ENCODE results near the gene AHSG.

AHSG gene

GRCh38 chr3:186618318-186618938, 5.6 kb downstream of the AHSG start:
- no peak overlapping the region for H3K4me3 ChIP-seq (ENCODE audit: low read depth, low read length)
- no peak overlapping the region for H3K27ac ChIP-seq (ENCODE audit: low read depth, low read length)
- no peaks in the 10 kb centered on the region for H3K79me2 ChIP-seq (ENCODE audit: control insufficient read depth, insufficient read depth, low read length, unreplicated experiment)
- H3K4me1 ChIP-seq (ENCODE audit: control insufficient read depth, insufficient read depth, low read length, unreplicated experiment) = peaks cover 5% of the 10 kb centered on the region
- H2AFZ ChIP-seq (ENCODE audit: low read length, unreplicated experiment) = no peak overlapping the region
- no peaks in the 10 kb centered on the region for H3K36me3 ChIP-seq (ENCODE audit: insufficient read depth, low read length)
- peaks cover 55% of the 10 kb centered on the region for H3K27me3 ChIP-seq (ENCODE audit: insufficient read depth, low read length)

DNA sequence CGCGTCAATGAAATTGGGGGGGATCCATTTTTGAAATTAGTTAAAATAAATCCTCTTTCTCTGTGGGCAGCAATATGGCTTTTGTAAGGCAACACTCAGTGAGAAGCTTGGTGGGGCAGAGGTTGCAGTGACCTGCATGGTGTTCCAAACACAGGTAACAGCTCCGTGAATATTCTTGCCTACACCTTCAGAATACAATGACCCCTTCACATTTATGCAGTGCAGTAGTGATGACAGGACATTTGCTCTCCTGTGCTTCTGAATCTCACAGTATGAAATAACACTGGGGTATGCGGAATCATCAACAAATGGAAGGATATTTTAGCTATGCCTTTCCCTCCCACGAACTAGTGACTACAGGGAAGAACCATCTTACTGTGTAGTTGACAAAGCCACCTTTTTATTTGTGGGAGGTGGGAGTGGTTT, 6.9 kb downstream of the AHSG start:
- no peaks in the 10 kb centered on the region for H3K36me3 ChIP-seq (ENCODE audit: insufficient read depth, low read length)
- H2AFZ ChIP-seq (ENCODE audit: low read length, unreplicated experiment) = no peak overlapping the region
- H3K79me2 ChIP-seq (ENCODE audit: control insufficient read depth, insufficient read depth, low read length, unreplicated experiment) = no peaks in the 10 kb centered on the region
- H3K27me3 ChIP-seq (ENCODE audit: insufficient read depth, low read length) = peaks cover 53% of the 10 kb centered on the region
- no peak overlapping the region for H3K27ac ChIP-seq (ENCODE audit: low read depth, low read length)
- H3K4me1 ChIP-seq (ENCODE audit: control insufficient read depth, insufficient read depth, low read length, unreplicated experiment) = peaks cover 5% of the 10 kb centered on the region
- no peak overlapping the region for H3K4me3 ChIP-seq (ENCODE audit: low read depth, low read length)

DNA sequence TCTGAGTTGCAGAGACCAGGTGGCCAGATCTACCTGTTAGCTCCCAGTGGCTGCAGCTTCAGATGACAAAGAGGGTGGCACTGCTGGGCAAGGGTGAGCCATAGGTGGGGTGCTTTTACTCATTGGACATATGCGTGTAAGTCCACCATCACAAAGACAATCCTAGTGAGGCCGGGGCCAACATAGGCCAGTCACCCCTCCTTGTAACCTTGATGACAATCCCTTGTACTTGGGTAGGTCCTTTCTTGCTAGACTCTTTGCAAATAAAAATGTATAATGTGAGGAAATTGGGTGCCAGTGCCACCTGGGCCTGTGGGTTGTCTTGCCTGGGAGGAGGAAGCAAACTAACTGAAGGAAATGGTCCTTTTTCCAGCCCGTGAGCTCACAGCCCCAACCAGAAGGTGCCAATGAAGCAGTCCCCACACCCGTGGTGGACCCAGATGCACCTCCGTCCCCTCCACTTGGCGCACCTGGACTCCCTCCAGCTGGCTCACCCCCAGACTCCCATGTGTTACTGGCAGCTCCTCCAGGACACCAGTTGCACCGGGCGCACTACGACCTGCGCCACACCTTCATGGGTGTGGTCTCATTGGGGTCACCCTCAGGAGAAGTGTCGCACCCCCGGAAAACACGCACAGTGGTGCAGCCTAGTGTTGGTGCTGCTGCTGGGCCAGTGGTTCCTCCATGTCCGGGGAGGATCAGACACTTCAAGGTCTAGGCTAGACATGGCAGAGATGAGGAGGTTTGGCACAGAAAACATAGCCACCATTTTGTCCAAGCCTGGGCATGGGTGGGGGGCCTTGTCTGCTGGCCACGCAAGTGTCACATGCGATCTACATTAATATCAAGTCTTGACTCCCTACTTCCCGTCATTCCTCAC, 7.6 kb downstream of the AHSG start:
- Histone ChIP-seq H3K36me3 (ENCODE audit: insufficient read depth, low read length) (no peaks in the 10 kb centered on the region), H3K79me2 (ENCODE audit: control insufficient read depth, insufficient read depth, low read length, unreplicated experiment) (no peaks in the 10 kb centered on the region), H2AFZ (ENCODE audit: low read length, unreplicated experiment) (no peak overlapping the region), H3K4me1 (ENCODE audit: control insufficient read depth, insufficient read depth, low read length, unreplicated experiment) (peaks cover 5% of the 10 kb centered on the region), H3K4me3 (ENCODE audit: low read depth, low read length) (no peak overlapping the region), H3K27me3 (ENCODE audit: insufficient read depth, low read length) (peaks cover 59% of the 10 kb centered on the region), H3K27ac (ENCODE audit: low read depth, low read length) (no peak overlapping the region)

GRCh38 chr3:186621894-186622650, 9.2 kb downstream of the AHSG start:
- Histone ChIP-seq H3K27me3 (ENCODE audit: insufficient read depth, low read length) (peaks cover 75% of the 10 kb centered on the region), H3K4me1 (ENCODE audit: control insufficient read depth, insufficient read depth, low read length, unreplicated experiment) (peaks cover 5% of the 10 kb centered on the region), H3K36me3 (ENCODE audit: insufficient read depth, low read length) (no peaks in the 10 kb centered on the region), H3K4me3 (ENCODE audit: low read depth, low read length) (no peak overlapping the region), H2AFZ (ENCODE audit: low read length, unreplicated experiment) (no peak overlapping the region), H3K79me2 (ENCODE audit: control insufficient read depth, insufficient read depth, low read length, unreplicated experiment) (no peaks in the 10 kb centered on the region), H3K27ac (ENCODE audit: low read depth, low read length) (no peak overlapping the region)

DNA sequence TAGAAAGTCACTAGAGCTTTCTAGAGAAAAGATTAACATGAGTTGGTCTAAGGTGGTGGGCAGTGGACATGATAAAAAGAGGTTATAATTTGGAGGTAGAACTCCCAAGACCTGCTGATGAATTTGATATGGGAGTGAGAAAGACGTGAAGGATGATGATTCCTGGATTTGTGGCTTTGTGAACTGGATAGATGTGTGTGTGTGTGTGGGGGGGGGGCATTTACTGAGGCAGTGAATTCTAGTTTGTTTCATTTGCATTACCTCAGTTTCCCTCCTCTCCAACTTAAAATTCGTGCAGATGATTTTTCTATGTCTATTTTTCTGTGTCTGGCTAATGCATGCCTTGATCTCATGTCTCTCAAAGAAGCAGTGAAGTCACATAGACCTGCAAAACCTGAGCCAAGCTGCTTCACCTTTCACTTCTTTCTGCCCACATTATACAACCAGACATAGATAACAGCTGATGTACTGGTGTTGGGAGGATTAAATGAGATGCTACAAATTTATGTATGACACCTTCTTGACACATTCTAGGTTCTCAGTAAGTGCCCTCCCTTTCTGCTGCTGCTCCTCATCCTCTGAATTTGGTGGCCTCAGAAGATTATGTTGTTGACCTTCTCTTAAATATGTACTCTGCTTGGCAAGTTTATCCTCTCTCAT, 9.9 kb downstream of the AHSG start:
- no peaks in the 10 kb centered on the region for H3K4me1 ChIP-seq (ENCODE audit: control insufficient read depth, insufficient read depth, low read length, unreplicated experiment)

DNA sequence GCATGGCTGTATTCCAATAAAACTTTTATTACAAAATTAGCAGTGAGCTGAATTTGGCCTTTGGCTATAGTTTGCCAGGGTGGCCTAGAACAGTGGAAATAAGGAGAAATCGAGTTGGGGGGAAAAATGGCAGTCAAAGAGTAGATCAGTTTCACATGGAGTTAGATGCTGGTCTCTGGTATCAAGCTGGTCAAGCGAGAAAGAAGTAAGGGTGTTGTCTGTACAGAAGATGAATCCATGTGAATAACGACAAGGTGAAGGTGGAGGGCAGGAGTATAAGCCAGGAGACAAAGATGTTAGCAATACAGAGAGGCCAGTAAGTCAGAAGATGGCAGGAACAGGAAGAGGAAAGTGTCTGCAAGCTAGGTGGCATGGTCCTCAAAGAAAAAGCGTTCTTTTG, 11.7 kb downstream of the AHSG start:
- H3K27me3 ChIP-seq (ENCODE audit: insufficient read depth, low read length) = peaks cover 70% of the 10 kb centered on the region
- H3K79me2 ChIP-seq (ENCODE audit: control insufficient read depth, insufficient read depth, low read length, unreplicated experiment) = no peaks in the 10 kb centered on the region
- H3K4me1 ChIP-seq (ENCODE audit: control insufficient read depth, insufficient read depth, low read length, unreplicated experiment) = no peaks in the 10 kb centered on the region
- no peak overlapping the region for H2AFZ ChIP-seq (ENCODE audit: low read length, unreplicated experiment)
- no peaks in the 10 kb centered on the region for H3K36me3 ChIP-seq (ENCODE audit: insufficient read depth, low read length)
- no peak overlapping the region for H3K4me3 ChIP-seq (ENCODE audit: low read depth, low read length)
- H3K27ac ChIP-seq (ENCODE audit: low read depth, low read length) = no peak overlapping the region

More for the DNA sequence above, 9.9 kb downstream of the AHSG start:
- H3K27ac ChIP-seq (ENCODE audit: low read depth, low read length) = no peak overlapping the region
- H3K27me3 ChIP-seq (ENCODE audit: insufficient read depth, low read length) = peaks cover 71% of the 10 kb centered on the region
- H3K36me3 ChIP-seq (ENCODE audit: insufficient read depth, low read length) = no peaks in the 10 kb centered on the region
- H3K79me2 ChIP-seq (ENCODE audit: control insufficient read depth, insufficient read depth, low read length, unreplicated experiment) = no peaks in the 10 kb centered on the region
- H3K4me3 ChIP-seq (ENCODE audit: low read depth, low read length) = no peak overlapping the region
- H2AFZ ChIP-seq (ENCODE audit: low read length, unreplicated experiment) = no peak overlapping the region

GRCh38 chr3:186625600-186626042, 12.8 kb downstream of the AHSG start:
- H3K36me3 ChIP-seq (ENCODE audit: insufficient read depth, low read length) = no peaks in the 10 kb centered on the region
- H3K4me1 ChIP-seq (ENCODE audit: control insufficient read depth, insufficient read depth, low read length, unreplicated experiment) = no peaks in the 10 kb centered on the region
- no peak overlapping the region for H3K27ac ChIP-seq (ENCODE audit: low read depth, low read length)
- no peaks in the 10 kb centered on the region for H3K79me2 ChIP-seq (ENCODE audit: control insufficient read depth, insufficient read depth, low read length, unreplicated experiment)
- H3K27me3 ChIP-seq (ENCODE audit: insufficient read depth, low read length) = peaks cover 72% of the 10 kb centered on the region
- H3K4me3 ChIP-seq (ENCODE audit: low read depth, low read length) = no peak overlapping the region
- H2AFZ ChIP-seq (ENCODE audit: low read length, unreplicated experiment) = no peak overlapping the region

GRCh38 chr3:186626254-186626847, 13.5 kb downstream of the AHSG start:
- Histone ChIP-seq H2AFZ (ENCODE audit: low read length, unreplicated experiment) (no peak overlapping the region), H3K27ac (ENCODE audit: low read depth, low read length) (no peak overlapping the region), H3K27me3 (ENCODE audit: insufficient read depth, low read length) (peaks cover 75% of the 10 kb centered on the region), H3K79me2 (ENCODE audit: control insufficient read depth, insufficient read depth, low read length, unreplicated experiment) (no peaks in the 10 kb centered on the region), H3K36me3 (ENCODE audit: insufficient read depth, low read length) (no peaks in the 10 kb centered on the region), H3K4me1 (ENCODE audit: control insufficient read depth, insufficient read depth, low read length, unreplicated experiment) (no peaks in the 10 kb centered on the region), H3K4me3 (ENCODE audit: low read depth, low read length) (no peak overlapping the region)

- no peaks in the 10 kb centered on the region for H3K36me3 ChIP-seq (ENCODE audit: insufficient read depth, low read length)
- no peak overlapping the region for H3K4me3 ChIP-seq (ENCODE audit: low read depth, low read length)
- H2AFZ ChIP-seq (ENCODE audit: low read length, unreplicated experiment) = no peak overlapping the region
- peaks cover 63% of the 10 kb centered on the region for H3K27me3 ChIP-seq (ENCODE audit: insufficient read depth, low read length)
- no peaks in the 10 kb centered on the region for H3K4me1 ChIP-seq (ENCODE audit: control insufficient read depth, insufficient read depth, low read length, unreplicated experiment)
- no peak overlapping the region for H3K27ac ChIP-seq (ENCODE audit: low read depth, low read length)
- no peaks in the 10 kb centered on the region for H3K79me2 ChIP-seq (ENCODE audit: control insufficient read depth, insufficient read depth, low read length, unreplicated experiment)
Measured at GRCh38 chr3:186627852-186628414, 15.1 kb downstream of the AHSG start.

DNA sequence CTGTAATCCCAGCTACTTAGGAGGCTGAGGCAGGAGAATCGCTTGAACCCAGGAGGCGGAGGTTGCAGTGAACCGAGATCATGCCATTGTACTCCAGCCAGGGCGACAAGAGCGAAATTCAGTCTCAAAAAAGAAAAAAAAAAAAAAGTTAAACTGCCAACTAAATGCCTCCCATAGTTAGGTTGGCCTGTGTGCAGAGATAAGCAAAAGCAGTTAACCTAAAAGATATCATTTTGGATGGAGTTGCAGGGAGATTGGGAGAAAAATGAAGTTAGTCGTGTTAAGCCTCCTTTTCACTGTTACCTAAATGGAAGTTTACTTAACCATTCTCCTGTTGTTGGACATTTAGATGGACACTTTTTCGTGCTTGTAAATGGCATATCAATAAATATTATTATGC, 15.9 kb downstream of the AHSG start:
- H3K27me3 ChIP-seq (ENCODE audit: insufficient read depth, low read length) = peaks cover 59% of the 10 kb centered on the region
- no peak overlapping the region for H3K4me3 ChIP-seq (ENCODE audit: low read depth, low read length)
- no peaks in the 10 kb centered on the region for H3K36me3 ChIP-seq (ENCODE audit: insufficient read depth, low read length)
- H2AFZ ChIP-seq (ENCODE audit: low read length, unreplicated experiment) = no peak overlapping the region
- H3K27ac ChIP-seq (ENCODE audit: low read depth, low read length) = no peak overlapping the region
- no peaks in the 10 kb centered on the region for H3K79me2 ChIP-seq (ENCODE audit: control insufficient read depth, insufficient read depth, low read length, unreplicated experiment)
- H3K4me1 ChIP-seq (ENCODE audit: control insufficient read depth, insufficient read depth, low read length, unreplicated experiment) = no peaks in the 10 kb centered on the region

Data from ACC112 (cell line).